DMS53 (cell line): ENCODE data around the gene HMGXB3.

Experiments
- DNase-seq: peaks from one replicate; lab custom pipeline; 2025; lab: John Stamatoyannopoulos, UW

Gene HMGXB3

GRCh38 chr5:150085950-150086715, 85.6 kb downstream of the HMGXB3 start, which contains the start of gene CSF1R:
TSS of gene CSF1R (minus strand) at chr5:150086554. CDS start at chr5:150086427, 127 bp downstream.
- DNase-seq = no peak

- no peak for DNase-seq
Measured at GRCh38 chr5:150092159-150092787, 91.7 kb downstream of the HMGXB3 start.

- no peak for DNase-seq
Measured at GRCh38 chr5:150097152-150097551, 96.6 kb downstream of the HMGXB3 start.

- DNase-seq = no peak
Measured at GRCh38 chr5:150101023-150101422, 100.5 kb downstream of the HMGXB3 start.
